ENCODE results near the gene NUDC. TPM values are rescaled to one million over a fixed set of nuclear protein-coding genes. Genes with fewer than 3 reads are reported as not detected.

Gene NUDC
- total and polyA plus RNA-seq, 8 donors, result 25.6 to 54.1 (median 33.5) TPM

GRCh38 chr1:26971590-26971989 lies 50.0 kb downstream of the NUDC start:
- intact Hi-C loops (cut with DNase I), result no loop called here
- Histone ChIP-seq H3K27ac (no peak overlapping the region), H3K4me1 (peaks cover 0 to 4% (median 0%) of the 10 kb centered on the region in 3 donors), H3K9me3 (no peaks in the 10 kb centered on the region), H3K36me3 (no peaks in the 10 kb centered on the region), H3K27me3 (no peaks in the 10 kb centered on the region), H3K4me3 (no peak overlapping the region)
- ATAC-seq (no peak), DNase-seq (no peak), FAIRE-seq (no peak)
- 83 to 85% methylated on average over 3 of the region's 3 CpGs for WGBS, 2 donors
- TF ChIP-seq, protein P1, sequence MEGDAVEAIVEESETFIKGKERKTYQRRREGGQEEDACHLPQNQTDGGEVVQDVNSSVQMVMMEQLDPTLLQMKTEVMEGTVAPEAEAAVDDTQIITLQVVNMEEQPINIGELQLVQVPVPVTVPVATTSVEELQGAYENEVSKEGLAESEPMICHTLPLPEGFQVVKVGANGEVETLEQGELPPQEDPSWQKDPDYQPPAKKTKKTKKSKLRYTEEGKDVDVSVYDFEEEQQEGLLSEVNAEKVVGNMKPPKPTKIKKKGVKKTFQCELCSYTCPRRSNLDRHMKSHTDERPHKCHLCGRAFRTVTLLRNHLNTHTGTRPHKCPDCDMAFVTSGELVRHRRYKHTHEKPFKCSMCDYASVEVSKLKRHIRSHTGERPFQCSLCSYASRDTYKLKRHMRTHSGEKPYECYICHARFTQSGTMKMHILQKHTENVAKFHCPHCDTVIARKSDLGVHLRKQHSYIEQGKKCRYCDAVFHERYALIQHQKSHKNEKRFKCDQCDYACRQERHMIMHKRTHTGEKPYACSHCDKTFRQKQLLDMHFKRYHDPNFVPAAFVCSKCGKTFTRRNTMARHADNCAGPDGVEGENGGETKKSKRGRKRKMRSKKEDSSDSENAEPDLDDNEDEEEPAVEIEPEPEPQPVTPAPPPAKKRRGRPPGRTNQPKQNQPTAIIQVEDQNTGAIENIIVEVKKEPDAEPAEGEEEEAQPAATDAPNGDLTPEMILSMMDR (IDR thresholded peaks at IDR 0.05), result no peak

DNA sequence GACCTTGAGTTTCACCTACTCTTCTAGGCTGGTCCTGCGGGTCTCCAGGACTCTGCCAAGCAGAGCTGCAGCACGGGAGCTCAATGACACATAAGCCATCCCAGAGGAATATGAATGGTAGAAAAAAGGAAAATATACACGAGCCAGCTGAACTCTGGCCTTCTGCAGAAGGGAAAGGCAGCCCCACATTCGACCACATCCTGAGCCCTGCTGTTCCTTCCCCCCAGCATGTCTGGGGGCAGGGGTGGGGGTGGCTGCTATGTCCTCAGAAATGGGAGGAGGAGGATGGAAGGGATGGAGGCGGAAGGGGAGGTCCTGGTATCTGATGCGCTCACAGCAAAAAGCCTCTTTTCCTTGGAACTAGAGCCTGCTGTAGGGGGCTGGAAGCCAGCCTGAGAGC lies 50.8 kb downstream of the NUDC start:
- Histone ChIP-seq H3K36me3 (no peaks in the 10 kb centered on the region), H3K9me3 (no peaks in the 10 kb centered on the region), H3K27ac (no peak overlapping the region), H3K4me3 (no peak overlapping the region), H3K27me3 (no peaks in the 10 kb centered on the region), H3K4me1 (peaks cover 0 to 7% (median 0%) of the 10 kb centered on the region in 3 donors)
- 49 to 51% methylated on average over 6 of the region's 6 CpGs for WGBS, 2 donors
- intact Hi-C loops (cut with DNase I), result no loop called here
- ATAC-seq (peak in 1 of 4 donors; percentile 44), DNase-seq (peak in 1 of 6 donors; percentile 13), FAIRE-seq (no peak)
- TF ChIP-seq, protein P1 (IDR thresholded peaks at IDR 0.05), result no peak

GRCh38 chr1:26972821-26973220 lies 51.3 kb downstream of the NUDC start:
- ATAC-seq, result no peak
- TF ChIP-seq, protein P1 (IDR thresholded peaks at IDR 0.05), result no peak
- H3K27ac ChIP-seq, result no peak overlapping the region

GRCh38 chr1:26976621-26977510 lies 55.3 kb downstream of the NUDC start:
- peaks cover 0 to 7% (median 0%) of the 10 kb centered on the region in 3 donors for H3K4me1 ChIP-seq
- H3K9me3 ChIP-seq, result no peaks in the 10 kb centered on the region
- intact Hi-C loops (cut with DNase I), result no loop called here
- TF ChIP-seq, protein P1 (IDR thresholded peaks at IDR 0.05), result no peak
- FAIRE-seq, result no peak
- no peak for DNase-seq
- WGBS, 2 donors, result 66 to 73% methylated on average over 3 of the region's 3 CpGs
- ATAC-seq, result peak in 3 of 4 donors; percentile 24 to 80 (median 73)
- H3K4me3 ChIP-seq, result no peak overlapping the region
- H3K36me3 ChIP-seq, result no peaks in the 10 kb centered on the region
- H3K27me3 ChIP-seq, result no peaks in the 10 kb centered on the region
- H3K27ac ChIP-seq, result peak overlapping the region in 1 of 4 donors; percentile 8

More at GRCh38 chr1:26972821-26973220, 51.3 kb downstream of the NUDC start:
- Histone ChIP-seq H3K27me3 (no peaks in the 10 kb centered on the region), H3K36me3 (no peaks in the 10 kb centered on the region), H3K9me3 (no peaks in the 10 kb centered on the region), H3K4me3 (no peak overlapping the region), H3K4me1 (peaks cover 0 to 7% (median 0%) of the 10 kb centered on the region in 3 donors)
- WGBS, 2 donors, result 87 to 93% methylated on average over 4 of the region's 4 CpGs
- intact Hi-C loops (cut with DNase I), result no loop called here
- DNase-seq (no peak), FAIRE-seq (no peak)

GRCh38 chr1:26978901-26979300 lies 57.4 kb downstream of the NUDC start:
- Histone ChIP-seq H3K9me3 (no peaks in the 10 kb centered on the region), H3K4me3 (no peak overlapping the region), H3K27me3 (no peaks in the 10 kb centered on the region), H3K36me3 (no peaks in the 10 kb centered on the region), H3K4me1 (peaks cover 0 to 7% (median 0%) of the 10 kb centered on the region in 3 donors), H3K27ac (no peak overlapping the region)
- no peak for ATAC-seq
- TF ChIP-seq, protein P1 (IDR thresholded peaks at IDR 0.05), result no peak
- no peak for FAIRE-seq
- no peak for DNase-seq
- intact Hi-C loops (cut with DNase I), result no loop called here
- WGBS, 2 donors, result 75 to 78% methylated on average over 2 of the region's 2 CpGs
